ENCODE measurements around the gene PDE3B. TPM values are rescaled to one million over a fixed set of nuclear protein-coding genes. Genes with fewer than 3 reads are reported as not detected.
A peak's percentile ranks its signal among the peaks of the same experiment; 100 is the strongest.

Gene PDE3B
- total RNA-seq, 1 donor from 2014 or later = 3.1 TPM

DNA sequence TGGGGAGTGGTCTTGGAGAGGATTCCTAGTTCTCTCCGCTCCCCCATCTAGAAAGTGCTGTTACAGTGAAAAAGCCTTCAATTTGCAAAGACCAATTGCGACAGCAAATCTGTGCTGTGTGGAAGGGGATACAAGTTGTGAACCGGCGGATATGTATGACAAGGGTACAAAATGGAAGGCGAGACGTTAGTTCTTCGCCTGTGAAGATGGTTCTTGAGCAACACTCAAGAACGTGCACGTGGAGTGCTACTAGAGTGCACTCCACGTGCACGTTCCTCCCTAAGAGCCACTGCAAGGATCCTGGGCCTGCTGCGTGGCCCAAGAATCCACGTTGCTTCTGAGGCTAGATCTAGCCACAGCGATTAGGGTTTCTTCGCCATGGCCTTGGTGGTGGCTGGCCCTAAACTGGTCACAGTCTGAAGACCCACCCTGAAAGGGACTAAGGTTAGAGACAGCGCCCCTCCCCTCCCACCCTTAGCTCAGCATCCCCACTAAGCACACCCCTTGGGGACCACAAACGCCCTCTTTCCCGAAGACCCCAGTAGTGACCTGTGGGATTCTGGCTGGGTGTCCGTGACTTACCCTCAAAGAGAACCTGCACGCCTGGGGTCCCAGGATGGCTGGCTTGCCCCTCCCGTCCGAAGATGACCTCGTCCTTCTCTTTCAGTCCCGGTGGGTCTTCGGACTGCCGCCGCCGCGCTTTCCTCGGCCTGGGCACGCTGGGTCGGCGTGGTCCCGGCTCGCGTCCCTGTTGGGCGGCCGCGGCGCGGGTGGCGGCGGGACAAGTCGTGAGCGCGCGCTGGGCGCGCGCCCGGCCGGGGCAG lies 519 bp upstream of the PDE3B start:
- peaks cover 4% of the 10 kb centered on the region for H3K27me3 ChIP-seq (ENCODE audit: control insufficient read depth, insufficient read depth, low read length)
- DNase-seq (ENCODE audit: low read depth) = no peak
- no peaks in the 10 kb centered on the region for H3K36me3 ChIP-seq (ENCODE audit: control insufficient read depth, insufficient read depth, low read length)
- H3K4me3 ChIP-seq (ENCODE audit: low read depth, low read length) = peak overlapping the region; percentile 79
- no peak for TF ChIP-seq CTCF (IDR thresholded peaks at IDR 0.05; ENCODE audit: insufficient read depth, low read length, poor library complexity, severe bottlenecking)

DNA sequence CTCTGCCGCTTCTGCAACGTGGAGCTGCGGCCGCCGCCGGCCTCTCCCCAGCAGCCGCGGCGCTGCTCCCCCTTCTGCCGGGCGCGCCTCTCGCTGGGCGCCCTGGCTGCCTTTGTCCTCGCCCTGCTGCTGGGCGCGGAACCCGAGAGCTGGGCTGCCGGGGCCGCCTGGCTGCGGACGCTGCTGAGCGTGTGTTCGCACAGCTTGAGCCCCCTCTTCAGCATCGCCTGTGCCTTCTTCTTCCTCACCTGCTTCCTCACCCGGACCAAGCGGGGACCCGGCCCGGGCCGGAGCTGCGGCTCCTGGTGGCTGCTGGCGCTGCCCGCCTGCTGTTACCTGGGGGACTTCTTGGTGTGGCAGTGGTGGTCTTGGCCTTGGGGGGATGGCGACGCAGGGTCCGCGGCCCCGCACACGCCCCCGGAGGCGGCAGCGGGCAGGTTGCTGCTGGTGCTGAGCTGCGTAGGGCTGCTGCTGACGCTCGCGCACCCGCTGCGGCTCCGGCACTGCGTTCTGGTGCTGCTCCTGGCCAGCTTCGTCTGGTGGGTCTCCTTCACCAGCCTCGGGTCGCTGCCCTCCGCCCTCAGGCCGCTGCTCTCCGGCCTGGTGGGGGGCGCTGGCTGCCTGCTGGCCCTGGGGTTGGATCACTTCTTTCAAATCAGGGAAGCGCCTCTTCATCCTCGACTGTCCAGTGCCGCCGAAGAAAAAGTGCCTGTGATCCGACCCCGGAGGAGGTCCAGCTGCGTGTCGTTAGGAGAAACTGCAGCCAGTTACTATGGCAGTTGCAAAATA lies 816 bp downstream of the PDE3B start:
- TF ChIP-seq CTCF (IDR thresholded peaks at IDR 0.05; ENCODE audit: insufficient read depth, low read length, poor library complexity, severe bottlenecking) = no peak
- no peak for DNase-seq (ENCODE audit: low read depth)
- Histone ChIP-seq H3K36me3 (ENCODE audit: control insufficient read depth, insufficient read depth, low read length) (no peaks in the 10 kb centered on the region), H3K4me3 (ENCODE audit: low read depth, low read length) (peak overlapping the region; percentile 79), H3K27me3 (ENCODE audit: control insufficient read depth, insufficient read depth, low read length) (peaks cover 4% of the 10 kb centered on the region)

DNA sequence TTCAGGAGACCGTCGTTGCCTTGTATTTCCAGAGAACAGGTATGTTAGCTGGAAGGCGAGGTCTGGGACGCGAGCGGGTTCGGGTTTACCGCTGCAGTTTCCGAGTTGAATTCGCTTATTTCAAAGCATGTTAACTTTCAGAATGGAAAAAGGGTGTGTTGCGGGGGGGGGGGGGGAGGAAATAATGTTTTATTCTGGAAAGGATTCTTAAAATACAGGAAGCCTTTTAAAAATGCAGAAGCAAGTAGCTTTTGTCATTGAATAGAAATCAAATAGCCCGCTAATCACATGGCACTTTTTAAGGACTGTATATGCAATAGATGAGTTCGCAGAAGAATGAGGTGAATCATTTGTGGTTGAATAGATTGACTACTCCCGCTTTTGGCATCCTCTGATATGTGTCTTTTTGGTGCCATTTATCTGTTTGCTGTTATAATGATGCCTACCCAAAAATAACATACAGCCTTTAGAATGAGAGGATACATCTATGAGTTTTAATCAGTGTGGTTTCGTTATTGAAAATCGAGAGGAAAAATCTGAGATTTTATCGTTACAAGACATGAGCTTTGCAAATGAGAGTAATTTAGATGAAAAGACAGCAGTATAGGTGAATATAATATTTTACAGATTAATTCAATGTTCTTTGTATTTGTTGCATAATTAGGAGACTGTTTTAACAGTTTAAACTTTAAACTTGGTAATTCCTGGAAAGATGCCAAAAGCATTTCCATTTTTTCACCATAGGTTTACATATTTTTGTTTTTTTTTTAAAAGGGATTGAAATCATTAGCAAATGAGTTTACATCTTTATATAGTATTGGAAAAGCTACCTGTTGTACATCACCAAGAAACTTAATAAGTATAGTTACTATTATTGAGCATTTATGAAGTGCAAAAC lies 1.7 kb downstream of the PDE3B start:
- DNase-seq (ENCODE audit: low read depth) = no peak
- H3K36me3 ChIP-seq (ENCODE audit: control insufficient read depth, insufficient read depth, low read length) = no peaks in the 10 kb centered on the region
- peaks cover 4% of the 10 kb centered on the region for H3K27me3 ChIP-seq (ENCODE audit: control insufficient read depth, insufficient read depth, low read length)
- H3K4me3 ChIP-seq (ENCODE audit: low read depth, low read length) = peak overlapping the region; percentile 79
- no peak for TF ChIP-seq CTCF (IDR thresholded peaks at IDR 0.05; ENCODE audit: insufficient read depth, low read length, poor library complexity, severe bottlenecking)

GRCh38 chr11:14645985-14646900 lies 2.6 kb downstream of the PDE3B start:
- Histone ChIP-seq H3K27me3 (ENCODE audit: control insufficient read depth, insufficient read depth, low read length) (peaks cover 4% of the 10 kb centered on the region), H3K36me3 (ENCODE audit: control insufficient read depth, insufficient read depth, low read length) (no peaks in the 10 kb centered on the region), H3K4me3 (ENCODE audit: low read depth, low read length) (no peak overlapping the region)
- DNase-seq (ENCODE audit: low read depth) = no peak
- TF ChIP-seq CTCF (IDR thresholded peaks at IDR 0.05; ENCODE audit: insufficient read depth, low read length, poor library complexity, severe bottlenecking) = no peak

- Histone ChIP-seq H3K4me3 (ENCODE audit: low read depth, low read length) (no peak overlapping the region), H3K27me3 (ENCODE audit: control insufficient read depth, insufficient read depth, low read length) (no peaks in the 10 kb centered on the region)
Measured at GRCh38 chr11:14650064-14650463, 6.5 kb downstream of the PDE3B start.

More at GRCh38 chr11:14650064-14650463, 6.5 kb downstream of the PDE3B start:
- DNase-seq (ENCODE audit: low read depth) = no peak
- H3K36me3 ChIP-seq (ENCODE audit: control insufficient read depth, insufficient read depth, low read length) = no peaks in the 10 kb centered on the region
- no peak for TF ChIP-seq CTCF (IDR thresholded peaks at IDR 0.05; ENCODE audit: insufficient read depth, low read length, poor library complexity, severe bottlenecking)
